Activated naive CD8-positive, alpha-beta T cell treated with anti-CD3 and anti-CD28 coated beads, Interleukin-2, amount 50 U/mL, for 24 hours (primary cell): ENCODE data around the gene SMTNL2.

Source experiments
- ATAC-seq: fragments of 150-1000 bp; cut with Tn5 transposase; one replicate; pipeline ENCODE4 v1.10.0; 2021
- DNase-seq: peaks from one replicate; pipeline ENCODE4 v3.0.0; 2021
- H3K27ac Mint-ChIP-seq: one replicate; pipeline ENCODE4 v1.8.0; 2021; ENCODE audit warnings: mild to moderate bottlenecking, mixed read lengths
- H3K27me3 Mint-ChIP-seq: one replicate; pipeline ENCODE4 v1.8.0; 2021; ENCODE audit warnings: mixed read lengths
- H3K36me3 Mint-ChIP-seq: one replicate; pipeline ENCODE4 v1.8.0; 2021; ENCODE audit warnings: low read depth, mixed read lengths
- H3K4me1 Mint-ChIP-seq: one replicate; pipeline ENCODE4 v1.8.0; 2021; ENCODE audit warnings: mixed read lengths
- H3K4me3 Mint-ChIP-seq: one replicate; pipeline ENCODE4 v1.8.0; 2021; ENCODE audit warnings: mild to moderate bottlenecking, moderate library complexity, mixed read lengths
- H3K9me3 Mint-ChIP-seq: one replicate; pipeline ENCODE4 v1.8.0; 2021; ENCODE audit warnings: mixed read lengths

The SMTNL2 gene

GRCh38 chr17:4584101-4584916 lies at the start of gene SMTNL2:
TSS of gene SMTNL2 (plus strand) at chr17:4584529. CDS start at chr17:4584606, 77 bp downstream.
- ATAC-seq (peak; percentile 30), DNase-seq (peak; percentile 17)
- H3K27ac Mint-ChIP-seq: no peak within 1 kb of the TSS
- no peaks in the 10 kb centered on the region for H3K9me3 Mint-ChIP-seq
- H3K4me1 Mint-ChIP-seq: peaks cover 7% of the 10 kb centered on the region
- H3K4me3 Mint-ChIP-seq: peak within 1 kb of the TSS; percentile 59
- H3K36me3 Mint-ChIP-seq: no peaks in the 10 kb centered on the region
- peaks cover 38% of the 10 kb centered on the region for H3K27me3 Mint-ChIP-seq

- DNase-seq (no peak), ATAC-seq (no peak)
- peak overlapping the region; percentile 52 for H3K27ac Mint-ChIP-seq
- peaks cover 2% of the 10 kb centered on the region for H3K36me3 Mint-ChIP-seq
- peaks cover 4% of the 10 kb centered on the region for H3K27me3 Mint-ChIP-seq
- H3K4me3 Mint-ChIP-seq: no peak overlapping the region
- H3K4me1 Mint-ChIP-seq: peaks cover 6% of the 10 kb centered on the region
- no peaks in the 10 kb centered on the region for H3K9me3 Mint-ChIP-seq
These were observed 49.2 kb upstream of the SMTNL2 start for GRCh38 chr17:4534928-4535666.

- DNase-seq (no peak), ATAC-seq (no peak)
- Mint-ChIP-seq H3K4me3 (no peak overlapping the region), H3K36me3 (peaks cover 2% of the 10 kb centered on the region), H3K27ac (peak overlapping the region; percentile 52), H3K9me3 (no peaks in the 10 kb centered on the region), H3K4me1 (peaks cover 6% of the 10 kb centered on the region), H3K27me3 (peaks cover 4% of the 10 kb centered on the region)
These were observed 48.6 kb upstream of the SMTNL2 start for GRCh38 chr17:4535667-4536258.

- no peak for DNase-seq
- Mint-ChIP-seq H3K27me3 (peaks cover 4% of the 10 kb centered on the region), H3K4me3 (no peak overlapping the region), H3K4me1 (peaks cover 6% of the 10 kb centered on the region), H3K36me3 (peaks cover 2% of the 10 kb centered on the region), H3K27ac (no peak overlapping the region), H3K9me3 (no peaks in the 10 kb centered on the region)
- ATAC-seq: no peak
These were observed 48.0 kb upstream of the SMTNL2 start for GRCh38 chr17:4536259-4536741.

- DNase-seq (no peak), ATAC-seq (no peak)
- peaks cover 2% of the 10 kb centered on the region for H3K36me3 Mint-ChIP-seq
- no peak overlapping the region for H3K27ac Mint-ChIP-seq
- H3K4me3 Mint-ChIP-seq: no peak overlapping the region
- H3K27me3 Mint-ChIP-seq: peaks cover 3% of the 10 kb centered on the region
- peaks cover 6% of the 10 kb centered on the region for H3K4me1 Mint-ChIP-seq
- no peaks in the 10 kb centered on the region for H3K9me3 Mint-ChIP-seq
These were observed 47.5 kb upstream of the SMTNL2 start for GRCh38 chr17:4536742-4537411.

GRCh38 chr17:4537451-4538235 lies 46.7 kb upstream of the SMTNL2 start:
- ATAC-seq: no peak

GRCh38 chr17:4538236-4539002 lies 45.9 kb upstream of the SMTNL2 start:
- DNase-seq (no peak), ATAC-seq (no peak)
- Mint-ChIP-seq H3K27ac (no peak overlapping the region), H3K4me1 (peaks cover 5% of the 10 kb centered on the region), H3K36me3 (peaks cover 5% of the 10 kb centered on the region), H3K9me3 (no peaks in the 10 kb centered on the region), H3K4me3 (no peak overlapping the region), H3K27me3 (no peaks in the 10 kb centered on the region)

More at GRCh38 chr17:4537451-4538235, 46.7 kb upstream of the SMTNL2 start:
- H3K4me3 Mint-ChIP-seq: no peak overlapping the region
- DNase-seq: no peak
- H3K9me3 Mint-ChIP-seq: no peaks in the 10 kb centered on the region
- no peak overlapping the region for H3K27ac Mint-ChIP-seq
- H3K4me1 Mint-ChIP-seq: peaks cover 6% of the 10 kb centered on the region
- H3K36me3 Mint-ChIP-seq: peaks cover 5% of the 10 kb centered on the region
- H3K27me3 Mint-ChIP-seq: no peaks in the 10 kb centered on the region

GRCh38 chr17:4539025-4539424 lies 45.3 kb upstream of the SMTNL2 start:
- Mint-ChIP-seq H3K9me3 (no peaks in the 10 kb centered on the region), H3K36me3 (peaks cover 7% of the 10 kb centered on the region), H3K27ac (no peak overlapping the region), H3K4me1 (peaks cover 2% of the 10 kb centered on the region), H3K27me3 (no peaks in the 10 kb centered on the region), H3K4me3 (no peak overlapping the region)
- no peak for ATAC-seq
- no peak for DNase-seq

- H3K4me3 Mint-ChIP-seq: no peak overlapping the region
- peaks cover 8% of the 10 kb centered on the region for H3K36me3 Mint-ChIP-seq
- no peaks in the 10 kb centered on the region for H3K4me1 Mint-ChIP-seq
- H3K9me3 Mint-ChIP-seq: no peaks in the 10 kb centered on the region
- no peaks in the 10 kb centered on the region for H3K27me3 Mint-ChIP-seq
- DNase-seq (no peak), ATAC-seq (no peak)
- H3K27ac Mint-ChIP-seq: no peak overlapping the region
These were observed 44.6 kb upstream of the SMTNL2 start for GRCh38 chr17:4539576-4540223.

GRCh38 chr17:4540224-4540651 lies 44.1 kb upstream of the SMTNL2 start:
- DNase-seq: no peak
- Mint-ChIP-seq H3K4me3 (no peak overlapping the region), H3K27me3 (no peaks in the 10 kb centered on the region), H3K36me3 (peaks cover 8% of the 10 kb centered on the region), H3K27ac (no peak overlapping the region), H3K4me1 (no peaks in the 10 kb centered on the region), H3K9me3 (no peaks in the 10 kb centered on the region)
- no peak for ATAC-seq

GRCh38 chr17:4540687-4541327 lies 43.5 kb upstream of the SMTNL2 start:
- H3K9me3 Mint-ChIP-seq: no peaks in the 10 kb centered on the region
- DNase-seq: no peak
- no peak for ATAC-seq
- H3K27me3 Mint-ChIP-seq: no peaks in the 10 kb centered on the region
- no peak overlapping the region for H3K27ac Mint-ChIP-seq
- H3K4me1 Mint-ChIP-seq: no peaks in the 10 kb centered on the region
- no peak overlapping the region for H3K4me3 Mint-ChIP-seq
- H3K36me3 Mint-ChIP-seq: peaks cover 8% of the 10 kb centered on the region

- Mint-ChIP-seq H3K4me1 (no peaks in the 10 kb centered on the region), H3K9me3 (no peaks in the 10 kb centered on the region), H3K4me3 (no peak overlapping the region), H3K36me3 (peaks cover 9% of the 10 kb centered on the region), H3K27me3 (no peaks in the 10 kb centered on the region), H3K27ac (no peak overlapping the region)
- DNase-seq (no peak), ATAC-seq (no peak)
These were observed 42.9 kb upstream of the SMTNL2 start for GRCh38 chr17:4541328-4542002.
